Gastrocnemius medialis (tissue), 4 donors: ENCODE measurements around the gene SLC39A8. TPM values are rescaled to one million over a fixed set of nuclear protein-coding genes. Genes with fewer than 3 reads are reported as not detected.
A peak's percentile ranks its signal among the peaks of the same experiment; 100 is the strongest.

Experiments used
- ATAC-seq, 2 donors: fragments of 150-250 bp; one replicate each; pipeline ENCODE4 v1.9.1; 2016
- DNase-seq, 2 donors: peaks; one replicate each; pipeline ENCODE4 v3.0.0-alpha.2; 2019
- H3K27ac ChIP-seq, 4 donors: fragments of 200-600 bp; sonication (generic); 1 replicate in 1 of 4; 2 replicates in 3 of 4; pipeline ENCODE4 v1.5.1; 2016 to 2018; ENCODE audit warnings: mild to moderate bottlenecking in 2 of 4, moderate library complexity in 1 of 4
- H3K27me3 ChIP-seq, 3 donors: fragments of 200-600 bp; sonication (generic) in 2 of 3; 1 replicate in 1 of 3; 2 replicates in 2 of 3; pipeline versions ENCODE4 v1.5.1 to v1.6.0; 2016 to 2019; ENCODE audit warnings: mild to moderate bottlenecking in 1 of 3, moderate library complexity in 1 of 3
- H3K36me3 ChIP-seq, 2 donors: fragments of 200-600 bp; sonication (generic) in 1 of 2; one replicate each; pipeline ENCODE4 v1.5.1; 2017 to 2018
- H3K4me1 ChIP-seq, 2 donors: fragments of 200-600 bp; sonication (generic) in 1 of 2; one replicate each; pipeline ENCODE4 v1.5.1; 2016 to 2017; ENCODE audit warnings: mild to moderate bottlenecking in 2 of 2
- H3K4me3 ChIP-seq, 4 donors: fragments of 200-600 bp; sonication (generic) in 3 of 4; 1 replicate in 1 of 4; 2 replicates in 3 of 4; pipeline ENCODE4 v1.5.1; 2016 to 2019; ENCODE audit warnings: mild to moderate bottlenecking in 2 of 4
- H3K9me3 ChIP-seq, 3 donors: fragments of 200-600 bp; sonication (generic) in 2 of 3; 1 replicate in 1 of 3; 2 replicates in 2 of 3; pipeline ENCODE4 v1.5.1; 2016 to 2019
- CTCF ChIP-seq, 5 experiments: fragments of 450-650 bp in 3 of 5; fragments of 200-600 bp in 2 of 5; sonication (generic) in 2 of 5; IDR thresholded peaks in 4 of 5; conservative IDR thresholded peaks in 1 of 5; 1 replicate in 4 of 5; 2 replicates in 1 of 5; pipeline ENCODE4 v1.5.1; 2016 to 2019; ENCODE audit warnings: antibody characterized with exemption in 5 of 5, mild to moderate bottlenecking in 3 of 5, moderate library complexity in 3 of 5
- POLR2A ChIP-seq, 2 donors: fragments of 450-650 bp; IDR thresholded peaks; one replicate each; pipeline ENCODE4 v1.6.1; 2017; ENCODE audit warnings: antibody characterized with exemption in 2 of 2, mild to moderate bottlenecking in 2 of 2, moderate library complexity in 2 of 2
- in situ Hi-C, 4 donors: fragments of 200-750 bp; cut with MboI; loops; one replicate each; pipeline versions ENCODE4 v1.15.0 to v1.8.0; 2017; ENCODE audit warnings: low sequenced_read_pairs in 4 of 4
- intact Hi-C: fragments of 100-400 bp; cut with DNase I; formaldehyde crosslinking; loops from one replicate; pipeline ENCODE4 v1.15.1; 2023; ENCODE audit warnings: low total_unique reads
- total RNA-seq, 4 donors: library from RNA; depleted of rRNA; stranded (reverse); fragments of >200 nt; gene quantifications; one replicate each; pipeline versions ENCODE4 v1.1.0 to v1.2.3, GENCODE V29; 2016

SLC39A8 gene
- total RNA-seq, 4 donors from 2014 or later = 1.2 to 1.8 (median 1.7) TPM

- intact Hi-C loops (no loop called here), in situ Hi-C loops (no loop called here)
- Histone ChIP-seq H3K27ac (no peak overlapping the region), H3K4me1 (no peaks in the 10 kb centered on the region), H3K36me3 (no peaks in the 10 kb centered on the region), H3K4me3 (no peak overlapping the region), H3K9me3 (no peaks in the 10 kb centered on the region), H3K27me3 (no peaks in the 10 kb centered on the region)
- TF ChIP-seq POLR2A (IDR thresholded peaks at IDR 0.05) = no peak
- TF ChIP-seq CTCF (IDR thresholded peaks at IDR 0.05 in 4 of 5, conservative IDR thresholded peaks at IDR 0.05 in 1 of 5) = no peak
- no peak for ATAC-seq
- no peak for DNase-seq
Observed at GRCh38 chr4:102302762-102303161, 42.5 kb downstream of the SLC39A8 start.

GRCh38 chr4:102301167-102301566 is 44.1 kb downstream of the SLC39A8 start:
- Histone ChIP-seq H3K27ac (no peak overlapping the region), H3K9me3 (no peaks in the 10 kb centered on the region), H3K4me1 (no peaks in the 10 kb centered on the region), H3K4me3 (no peak overlapping the region), H3K36me3 (no peaks in the 10 kb centered on the region), H3K27me3 (no peaks in the 10 kb centered on the region)
- DNase-seq = no peak
- in situ Hi-C loops = no loop called here
- intact Hi-C loops = no loop called here
- TF ChIP-seq CTCF (IDR thresholded peaks at IDR 0.05 in 4 of 5, conservative IDR thresholded peaks at IDR 0.05 in 1 of 5) = no peak
- TF ChIP-seq POLR2A (IDR thresholded peaks at IDR 0.05) = no peak
- ATAC-seq = no peak

GRCh38 chr4:102299354-102300107 is 45.8 kb downstream of the SLC39A8 start:
- H3K27ac ChIP-seq = no peak overlapping the region
- in situ Hi-C loops (no loop called here), intact Hi-C loops (no loop called here)
- ATAC-seq = no peak
- H3K4me1 ChIP-seq = no peaks in the 10 kb centered on the region
- no peak for DNase-seq
- TF ChIP-seq POLR2A (IDR thresholded peaks at IDR 0.05) = no peak
- TF ChIP-seq CTCF (IDR thresholded peaks at IDR 0.05 in 4 of 5, conservative IDR thresholded peaks at IDR 0.05 in 1 of 5) = peak in 1 of 5 experiments; percentile 26
- H3K36me3 ChIP-seq = no peaks in the 10 kb centered on the region
- no peak overlapping the region for H3K4me3 ChIP-seq
- H3K27me3 ChIP-seq = no peaks in the 10 kb centered on the region
- no peaks in the 10 kb centered on the region for H3K9me3 ChIP-seq

- DNase-seq = no peak
- intact Hi-C loops (no loop called here), in situ Hi-C loops (no loop called here)
- Histone ChIP-seq H3K36me3 (no peaks in the 10 kb centered on the region), H3K27me3 (no peaks in the 10 kb centered on the region), H3K4me1 (no peaks in the 10 kb centered on the region), H3K4me3 (no peak overlapping the region), H3K27ac (no peak overlapping the region), H3K9me3 (no peaks in the 10 kb centered on the region)
- ATAC-seq = no peak
- TF ChIP-seq POLR2A (IDR thresholded peaks at IDR 0.05) = no peak
- TF ChIP-seq CTCF (IDR thresholded peaks at IDR 0.05 in 4 of 5, conservative IDR thresholded peaks at IDR 0.05 in 1 of 5) = no peak
Observed at GRCh38 chr4:102298716-102299115, 46.6 kb downstream of the SLC39A8 start.
